ENCODE data around the gene NAB1.
"Not testable (repeated sequence)": the region's sequence is repeated elsewhere in the genome, so short reads cannot be mapped to it uniquely, and the experiment has no call there.

Gene NAB1

GRCh38 chr2:190674966-190675650 is 26.2 kb downstream of the NAB1 start:
- no peak for DNase-seq (ENCODE audit: low read depth)

DNA sequence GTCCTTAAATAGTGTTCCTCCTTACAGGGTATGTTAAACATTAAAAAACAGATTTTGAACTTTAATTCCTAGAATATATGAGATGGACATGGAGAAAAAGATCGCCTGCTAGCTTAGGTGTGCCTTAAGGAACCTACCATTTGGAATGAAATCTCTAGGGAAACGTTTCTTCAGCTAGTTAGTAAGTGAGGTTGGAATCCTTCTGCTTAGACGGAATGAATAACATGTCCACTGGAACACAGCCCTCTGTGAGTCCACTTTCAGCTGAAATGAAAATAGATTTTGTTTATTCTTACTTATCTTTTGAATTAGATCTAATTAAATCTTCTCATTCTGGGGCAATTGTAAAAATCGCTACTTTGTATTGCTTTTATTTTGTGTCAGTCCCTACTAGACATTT is 28.4 kb downstream of the NAB1 start:
- no peak for DNase-seq (ENCODE audit: low read depth)

- no peak for DNase-seq (ENCODE audit: low read depth)
Measured at GRCh38 chr2:190678444-190679162, 29.7 kb downstream of the NAB1 start.

GRCh38 chr2:190679391-190679790 is 30.5 kb downstream of the NAB1 start:
- DNase-seq (ENCODE audit: low read depth): no peak

DNA sequence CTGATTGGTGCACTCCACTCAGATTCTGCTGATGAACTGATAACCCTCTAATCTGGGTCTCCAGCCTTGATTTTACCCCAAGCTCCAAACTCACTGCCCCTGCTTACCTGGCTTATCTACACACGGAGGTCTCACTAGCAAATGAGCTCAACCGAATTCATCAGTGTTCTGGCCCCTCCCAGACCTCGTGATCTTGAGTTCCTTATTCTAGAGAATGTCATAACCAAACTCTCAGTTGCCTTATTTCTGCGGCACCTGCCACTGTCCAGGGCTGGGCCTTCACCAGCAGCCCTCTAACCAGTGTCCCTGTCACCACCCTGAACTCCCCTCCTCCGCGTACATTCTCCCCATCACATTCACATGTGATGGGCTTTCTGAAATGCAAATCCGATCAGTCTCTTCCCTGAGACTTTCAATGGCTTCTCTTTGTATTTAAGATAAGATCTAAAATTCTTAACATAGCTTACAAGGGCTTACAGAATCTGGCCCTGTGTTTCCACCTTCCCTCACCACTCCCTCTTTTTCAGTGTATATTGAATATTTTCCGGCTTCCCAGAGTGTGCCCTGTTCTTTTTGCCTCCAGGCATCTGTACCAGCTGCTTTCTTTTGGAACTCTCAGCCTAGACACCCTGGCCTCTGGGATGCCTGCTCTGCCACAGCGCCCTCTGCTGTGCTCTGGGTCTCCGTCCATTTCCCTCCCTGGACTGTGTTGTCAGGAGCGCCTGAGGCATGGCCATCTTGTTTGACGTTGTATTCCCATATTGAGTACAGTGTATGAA is 31.1 kb downstream of the NAB1 start:
- no peak for DNase-seq (ENCODE audit: low read depth)

DNA sequence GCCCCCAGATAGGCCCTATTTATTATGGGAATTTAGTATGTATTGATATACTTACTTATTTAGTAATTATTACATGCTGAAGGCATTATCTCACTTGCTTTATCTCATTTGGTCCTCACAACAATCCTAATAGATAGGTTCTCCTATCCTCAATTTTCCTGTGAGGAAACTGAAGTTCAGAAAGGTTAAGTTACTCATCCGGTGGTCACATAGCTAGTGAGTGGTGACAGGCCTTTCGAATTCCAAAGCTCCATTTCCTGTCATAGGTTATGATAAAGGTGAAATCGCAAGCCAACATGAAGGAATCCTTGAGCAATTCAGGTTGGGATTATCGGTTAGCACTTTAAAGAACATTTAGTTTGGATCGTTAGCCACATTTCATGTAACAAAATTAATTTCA is 33.3 kb downstream of the NAB1 start:
- no peak for DNase-seq (ENCODE audit: low read depth)

DNA sequence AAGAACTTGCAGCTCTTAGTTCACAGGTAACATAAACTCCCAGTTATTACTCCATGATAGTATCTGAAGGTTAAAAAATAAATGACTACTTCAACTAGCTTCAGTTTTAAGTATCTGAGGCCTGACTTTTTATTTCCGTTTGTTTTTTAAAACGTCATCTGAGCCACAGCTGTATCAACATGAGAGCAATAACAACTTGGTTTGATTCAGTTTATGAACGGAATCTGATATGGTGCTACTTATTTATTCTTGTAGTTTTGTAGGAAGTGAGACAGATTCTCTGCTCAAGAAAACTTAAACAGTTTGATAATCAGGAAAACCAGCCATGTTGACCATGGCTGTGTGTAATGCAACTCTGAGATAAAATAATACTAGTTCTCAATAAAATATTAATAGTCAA is 34.9 kb downstream of the NAB1 start:
- DNase-seq (ENCODE audit: low read depth): no peak

- no peak for DNase-seq (ENCODE audit: low read depth)
Measured at GRCh38 chr2:190684931-190685330, 36.0 kb downstream of the NAB1 start.

DNA sequence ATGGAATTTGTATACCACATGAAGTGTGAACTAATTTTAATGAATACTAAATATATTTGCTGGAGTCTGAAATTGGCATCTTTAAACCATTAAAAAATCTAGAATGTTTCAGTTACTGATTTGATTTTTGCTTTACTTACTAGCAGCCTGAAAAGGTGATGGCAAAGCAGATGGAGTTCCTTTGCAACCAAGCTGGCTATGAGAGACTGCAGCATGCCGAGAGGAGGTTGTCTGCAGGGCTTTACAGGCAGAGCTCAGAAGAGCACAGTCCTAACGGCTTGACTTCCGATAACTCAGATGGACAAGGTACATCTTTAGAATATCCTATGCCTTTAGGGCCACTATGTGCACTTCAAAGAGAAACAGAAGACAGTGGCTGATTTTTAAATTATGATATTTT is 36.5 kb downstream of the NAB1 start:
- DNase-seq (ENCODE audit: low read depth): no peak

DNA sequence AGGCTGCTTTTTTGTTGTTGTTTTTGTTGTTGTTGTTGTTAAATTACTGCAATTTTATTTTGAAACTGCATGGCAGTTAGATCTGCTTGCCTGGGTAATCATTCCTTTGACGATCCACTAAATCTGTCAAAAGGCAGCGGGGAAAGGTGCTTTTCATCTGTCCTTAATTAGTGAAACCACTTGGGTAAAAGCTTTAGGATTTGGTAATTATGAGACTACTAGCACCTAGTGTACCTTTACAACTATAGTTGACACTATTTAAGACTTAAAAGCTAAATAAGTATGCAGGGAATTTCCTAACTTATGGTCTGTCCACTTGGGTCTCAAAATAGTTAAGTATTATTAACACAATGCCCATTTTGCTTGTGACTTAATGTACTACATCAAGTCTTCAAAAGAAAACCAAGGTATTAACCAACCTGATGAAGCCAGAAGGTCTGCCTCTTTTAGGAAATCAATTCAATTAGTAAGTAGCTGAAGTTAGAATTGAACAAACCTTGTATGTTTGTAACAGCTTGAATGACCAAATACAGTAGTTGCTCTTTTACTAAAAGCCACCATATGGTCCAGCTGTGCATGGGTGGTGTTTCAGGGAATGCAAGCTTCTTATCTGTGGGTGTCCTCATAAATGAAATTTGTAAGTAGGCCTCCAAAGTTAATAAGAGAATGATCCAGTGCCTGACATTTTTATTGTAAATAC is 44.8 kb downstream of the NAB1 start:
- DNase-seq (ENCODE audit: low read depth): no peak

DNA sequence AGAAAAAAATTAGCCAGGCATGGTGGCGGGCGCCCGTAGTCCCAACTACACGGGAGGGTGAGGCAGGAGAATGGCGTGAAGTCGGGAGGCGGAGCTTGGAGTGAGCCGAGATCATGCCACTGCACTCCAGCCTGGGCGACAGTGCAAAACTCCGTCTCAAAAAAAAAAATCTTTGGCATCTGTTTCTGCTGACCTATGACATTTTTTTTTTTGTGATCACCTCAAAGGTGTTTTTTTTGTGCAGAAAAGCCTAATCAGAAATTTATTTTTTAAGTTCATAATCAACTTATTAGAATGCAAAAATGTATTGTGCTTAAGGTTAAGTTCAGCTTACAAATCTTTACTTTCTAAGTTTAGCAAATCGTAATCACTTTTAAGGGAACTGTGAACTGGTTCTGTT is 45.6 kb downstream of the NAB1 start:
- DNase-seq (ENCODE audit: low read depth): no peak

- DNase-seq (ENCODE audit: low read depth): no peak
Measured at GRCh38 chr2:190695739-190696138, 46.9 kb downstream of the NAB1 start.

GRCh38 chr2:190696792-190697398 is 48.0 kb downstream of the NAB1 start:
- DNase-seq (ENCODE audit: low read depth): no peak

DNA sequence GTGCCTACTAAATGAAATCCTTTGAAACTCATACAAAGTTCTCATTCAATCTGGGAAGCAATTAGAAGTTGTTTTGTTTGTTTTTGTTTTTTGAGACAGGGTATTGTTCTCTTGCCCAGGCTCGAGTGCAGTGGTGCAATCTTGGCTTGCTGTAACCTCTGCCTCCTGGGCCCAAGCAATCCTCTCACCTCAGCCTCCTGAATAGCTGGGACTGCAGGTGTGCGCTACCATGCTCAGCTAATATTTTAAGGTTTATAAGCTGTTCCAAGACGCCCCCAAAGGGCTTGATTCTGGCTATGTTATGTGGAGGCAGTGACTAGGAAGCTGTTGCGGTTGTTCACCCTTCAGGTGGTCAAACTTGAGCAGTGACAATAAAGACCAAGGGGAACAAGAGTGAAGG is 48.5 kb downstream of the NAB1 start:
- DNase-seq (ENCODE audit: low read depth): no peak

DNA sequence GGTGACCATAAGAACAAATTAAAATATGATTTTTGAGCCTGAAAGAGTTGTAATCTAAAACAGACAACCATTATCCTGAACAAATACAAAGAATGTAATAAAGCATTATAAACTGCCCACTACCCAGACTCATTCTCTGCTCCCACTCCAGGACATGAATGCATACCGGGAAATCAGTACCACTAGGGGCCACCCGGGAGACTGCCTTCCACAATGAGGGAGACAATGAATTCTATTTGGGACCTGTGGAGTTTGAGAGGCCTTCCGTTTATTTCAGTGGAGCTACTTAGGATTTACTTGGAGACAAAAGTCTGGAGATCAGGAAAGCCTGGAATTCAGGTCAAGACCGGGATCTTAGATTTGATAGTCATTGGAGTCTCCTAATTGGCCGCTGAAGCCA is 50.0 kb downstream of the NAB1 start:
- no peak for DNase-seq (ENCODE audit: low read depth)

- no peak for DNase-seq (ENCODE audit: low read depth)
Measured at GRCh38 chr2:190701586-190701985, 52.7 kb downstream of the NAB1 start.

DNA sequence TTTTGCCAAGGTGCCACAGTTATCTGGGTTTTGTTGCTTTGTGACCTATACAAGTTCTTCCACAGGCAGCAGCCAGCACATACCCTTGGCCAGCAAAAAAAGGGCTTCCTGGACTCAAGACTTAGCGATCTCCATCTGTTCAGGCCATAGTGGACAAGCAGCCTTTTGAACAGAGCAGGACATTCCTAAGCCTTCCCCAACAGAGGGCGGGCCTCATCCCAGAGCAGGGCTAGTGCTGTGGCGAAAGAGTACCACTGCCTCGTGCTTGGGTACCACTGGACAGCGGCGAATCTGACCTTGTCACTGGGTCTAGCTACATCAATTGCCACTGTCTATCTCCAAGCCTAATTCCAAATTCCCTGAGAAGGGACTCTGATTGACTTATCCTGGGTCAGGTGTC is 56.4 kb downstream of the NAB1 start:
- DNase-seq (ENCODE audit: low read depth): no peak

DNA sequence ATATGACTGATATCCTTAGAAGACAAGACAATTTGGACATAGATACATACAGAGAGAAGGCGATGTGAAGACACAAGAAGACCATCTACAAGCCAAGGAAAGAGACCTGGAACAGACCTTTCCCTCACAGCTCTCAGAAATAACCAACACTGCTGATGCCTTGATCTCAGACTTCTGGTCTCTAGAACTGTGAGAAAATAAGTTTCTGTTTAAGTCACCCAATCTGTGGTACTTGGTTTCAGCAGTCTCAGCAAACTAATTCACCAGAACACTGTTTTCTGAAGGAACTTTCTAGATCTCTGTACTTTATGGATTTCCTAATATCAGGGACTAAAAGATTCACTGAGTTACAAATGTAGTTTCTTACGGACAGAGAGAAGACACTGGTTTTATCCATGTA is 58.8 kb downstream of the NAB1 start:
- DNase-seq (ENCODE audit: low read depth): no peak

GRCh38 chr2:190708650-190709049 is 59.8 kb downstream of the NAB1 start:
- DNase-seq (ENCODE audit: low read depth): not testable (repeated sequence)

GRCh38 chr2:190711069-190711468 is 62.2 kb downstream of the NAB1 start:
- no peak for DNase-seq (ENCODE audit: low read depth)

GRCh38 chr2:190713471-190713870 is 64.6 kb downstream of the NAB1 start:
- DNase-seq (ENCODE audit: low read depth): no peak

DNA sequence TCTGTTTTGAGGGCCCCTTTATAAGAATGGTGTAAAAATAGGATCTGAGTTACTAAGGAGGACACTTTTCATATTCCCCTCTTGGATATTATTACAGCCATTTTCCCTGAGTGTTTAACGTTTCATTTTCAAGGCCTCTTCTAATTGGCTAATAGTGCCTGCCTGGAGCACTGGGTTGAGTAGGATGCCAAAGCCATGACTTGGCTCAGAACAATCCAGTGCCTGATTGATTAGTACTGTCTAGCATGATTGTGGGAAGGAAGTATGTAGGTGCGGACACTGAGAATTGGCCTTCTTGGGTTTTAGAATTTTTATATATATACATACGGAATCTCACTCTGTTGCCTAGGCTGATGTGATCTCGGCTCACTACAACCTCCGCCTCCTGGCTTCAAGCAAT is 66.1 kb downstream of the NAB1 start:
- DNase-seq (ENCODE audit: low read depth): no peak
